GM18951 (cell line): ENCODE results near the gene ADGRB2.

Experiments
- POLR2A ChIP-seq: IDR thresholded peaks from 4 replicates; pipeline ENCODE4 v1.6.1; 2011; ENCODE audit warnings: mild to moderate bottlenecking; ENCODE audit not compliant: insufficient read length, insufficient read depth; ENCODE audit errors: extremely low read depth
- in situ Hi-C: fragments of 300-500 bp; cut with MboI; formaldehyde crosslinking; loops from one replicate; pipeline ENCODE4 v1.12.0; 2022; ENCODE audit warnings: low sequenced_read_pairs, mixed read lengths, inconsistent platforms; ENCODE audit not compliant: unreplicated experiment

The ADGRB2 gene, protein sequence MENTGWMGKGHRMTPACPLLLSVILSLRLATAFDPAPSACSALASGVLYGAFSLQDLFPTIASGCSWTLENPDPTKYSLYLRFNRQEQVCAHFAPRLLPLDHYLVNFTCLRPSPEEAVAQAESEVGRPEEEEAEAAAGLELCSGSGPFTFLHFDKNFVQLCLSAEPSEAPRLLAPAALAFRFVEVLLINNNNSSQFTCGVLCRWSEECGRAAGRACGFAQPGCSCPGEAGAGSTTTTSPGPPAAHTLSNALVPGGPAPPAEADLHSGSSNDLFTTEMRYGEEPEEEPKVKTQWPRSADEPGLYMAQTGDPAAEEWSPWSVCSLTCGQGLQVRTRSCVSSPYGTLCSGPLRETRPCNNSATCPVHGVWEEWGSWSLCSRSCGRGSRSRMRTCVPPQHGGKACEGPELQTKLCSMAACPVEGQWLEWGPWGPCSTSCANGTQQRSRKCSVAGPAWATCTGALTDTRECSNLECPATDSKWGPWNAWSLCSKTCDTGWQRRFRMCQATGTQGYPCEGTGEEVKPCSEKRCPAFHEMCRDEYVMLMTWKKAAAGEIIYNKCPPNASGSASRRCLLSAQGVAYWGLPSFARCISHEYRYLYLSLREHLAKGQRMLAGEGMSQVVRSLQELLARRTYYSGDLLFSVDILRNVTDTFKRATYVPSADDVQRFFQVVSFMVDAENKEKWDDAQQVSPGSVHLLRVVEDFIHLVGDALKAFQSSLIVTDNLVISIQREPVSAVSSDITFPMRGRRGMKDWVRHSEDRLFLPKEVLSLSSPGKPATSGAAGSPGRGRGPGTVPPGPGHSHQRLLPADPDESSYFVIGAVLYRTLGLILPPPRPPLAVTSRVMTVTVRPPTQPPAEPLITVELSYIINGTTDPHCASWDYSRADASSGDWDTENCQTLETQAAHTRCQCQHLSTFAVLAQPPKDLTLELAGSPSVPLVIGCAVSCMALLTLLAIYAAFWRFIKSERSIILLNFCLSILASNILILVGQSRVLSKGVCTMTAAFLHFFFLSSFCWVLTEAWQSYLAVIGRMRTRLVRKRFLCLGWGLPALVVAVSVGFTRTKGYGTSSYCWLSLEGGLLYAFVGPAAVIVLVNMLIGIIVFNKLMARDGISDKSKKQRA (N-terminal part only)

DNA sequence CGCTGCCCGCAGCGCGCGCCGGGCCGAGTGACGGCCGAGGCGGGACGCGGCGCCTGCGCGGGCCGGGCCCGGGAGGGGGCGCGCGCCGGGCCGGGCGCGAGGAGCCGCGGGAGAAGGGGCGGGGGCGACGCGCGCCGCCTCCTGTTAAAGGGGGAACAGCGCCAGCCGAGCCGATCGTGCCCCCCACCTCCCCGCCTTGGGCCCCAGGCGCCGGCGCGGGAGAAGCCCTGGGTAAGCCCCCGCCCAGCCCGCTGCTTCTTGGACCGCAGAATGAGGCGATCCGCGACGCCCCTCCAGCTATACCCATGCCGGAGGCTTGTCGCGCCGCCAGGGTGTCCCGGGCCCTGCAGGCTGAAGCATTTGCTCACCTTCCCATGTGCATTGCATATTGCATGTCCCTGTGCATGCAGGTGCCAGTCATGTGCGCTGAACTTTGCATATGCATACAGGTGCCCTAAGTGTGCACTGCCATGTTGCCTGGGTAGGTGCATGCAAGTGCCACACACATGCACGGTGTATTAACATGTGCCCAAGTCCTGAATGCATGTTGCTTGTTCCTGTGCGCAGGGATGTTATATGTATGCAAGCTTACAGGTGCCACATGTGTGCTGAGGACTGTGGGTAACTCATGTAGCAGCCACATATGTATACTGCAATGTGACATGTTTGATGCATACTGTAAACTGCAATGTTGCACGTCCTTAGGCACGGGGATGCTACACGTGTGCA lies at the start of gene ADGRB2:
ADGRB2 (minus strand) TSS at position 29 of the 729 bp plus-strand sequence. CDS start 7,119 bp downstream, outside the sequence.
- TF ChIP-seq POLR2A = no peak
- in situ Hi-C loops = no loop called here

DNA sequence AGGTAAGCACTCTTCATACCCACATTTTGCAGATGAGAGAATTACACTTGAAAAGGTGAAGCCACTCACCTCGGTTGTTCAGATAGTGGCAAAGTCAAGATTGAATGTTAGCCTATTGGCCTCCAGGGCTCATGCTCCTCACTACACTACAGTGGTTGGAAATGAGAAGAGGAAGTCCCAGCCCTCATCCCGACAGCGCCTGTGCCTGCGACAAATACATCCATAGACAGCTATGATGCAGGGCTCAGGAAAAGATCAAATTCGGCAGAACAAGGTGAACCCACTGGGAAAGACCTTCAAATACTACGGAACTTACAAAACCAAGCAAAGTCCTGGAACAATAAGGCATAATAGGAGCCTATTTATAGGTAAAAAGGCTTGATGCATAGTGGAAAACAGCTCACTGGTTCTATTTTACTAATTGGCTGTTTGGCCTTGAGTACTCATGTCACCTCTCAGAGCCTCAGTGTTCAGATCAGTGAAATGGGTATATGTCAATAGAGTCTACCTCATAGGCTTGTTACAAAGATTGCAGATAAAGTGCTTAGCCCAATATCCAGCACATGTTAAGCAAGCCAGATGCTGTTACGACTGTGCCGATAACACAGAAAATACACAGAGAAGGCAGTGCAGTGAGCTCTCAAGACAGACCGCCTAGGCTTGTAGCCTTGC lies 48.2 kb upstream of the ADGRB2 start:
- in situ Hi-C loops = no loop called here
- TF ChIP-seq POLR2A = no peak

DNA sequence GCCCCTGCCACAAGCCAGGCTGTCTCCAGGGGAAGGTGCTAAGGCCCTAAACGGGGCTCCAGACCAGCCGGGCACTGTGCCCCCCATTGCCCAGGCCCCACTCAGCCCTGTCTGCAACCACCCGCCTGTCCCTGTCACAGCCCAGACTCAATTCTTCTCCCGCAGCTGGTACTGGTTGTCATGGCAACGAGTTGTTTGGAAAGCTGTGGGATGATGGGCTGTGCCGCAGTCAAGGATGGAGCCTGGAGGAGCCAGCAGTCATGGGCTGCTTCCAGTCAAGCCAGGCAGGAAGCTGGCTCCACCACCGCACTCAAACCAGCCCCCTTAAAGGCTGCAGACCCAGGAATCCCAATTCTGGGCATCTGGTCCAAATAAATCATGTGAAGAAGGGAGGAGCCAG lies 47.5 kb upstream of the ADGRB2 start:
- no peak for TF ChIP-seq POLR2A
- in situ Hi-C loops = no loop called here

DNA sequence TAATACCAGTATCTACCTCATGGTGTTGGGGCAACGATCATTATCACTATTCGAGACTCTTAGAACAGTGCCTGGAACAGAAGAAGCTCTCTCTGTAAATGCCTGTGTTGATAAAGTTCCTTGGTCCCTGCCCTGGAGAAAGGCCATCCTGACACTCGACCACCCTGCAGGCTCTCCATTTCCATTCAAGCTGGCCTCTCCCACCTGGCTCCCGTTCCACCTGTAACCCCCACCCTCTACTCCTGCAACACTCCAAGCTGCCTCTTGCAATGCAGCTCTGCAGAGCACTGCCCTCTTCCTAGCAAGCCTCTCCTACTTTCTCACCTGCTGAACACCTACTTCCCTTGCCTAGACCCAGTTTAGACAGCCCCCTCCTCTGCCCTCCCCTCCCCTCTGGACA lies 45.6 kb upstream of the ADGRB2 start:
- in situ Hi-C loops = no loop called here
- no peak for TF ChIP-seq POLR2A

DNA sequence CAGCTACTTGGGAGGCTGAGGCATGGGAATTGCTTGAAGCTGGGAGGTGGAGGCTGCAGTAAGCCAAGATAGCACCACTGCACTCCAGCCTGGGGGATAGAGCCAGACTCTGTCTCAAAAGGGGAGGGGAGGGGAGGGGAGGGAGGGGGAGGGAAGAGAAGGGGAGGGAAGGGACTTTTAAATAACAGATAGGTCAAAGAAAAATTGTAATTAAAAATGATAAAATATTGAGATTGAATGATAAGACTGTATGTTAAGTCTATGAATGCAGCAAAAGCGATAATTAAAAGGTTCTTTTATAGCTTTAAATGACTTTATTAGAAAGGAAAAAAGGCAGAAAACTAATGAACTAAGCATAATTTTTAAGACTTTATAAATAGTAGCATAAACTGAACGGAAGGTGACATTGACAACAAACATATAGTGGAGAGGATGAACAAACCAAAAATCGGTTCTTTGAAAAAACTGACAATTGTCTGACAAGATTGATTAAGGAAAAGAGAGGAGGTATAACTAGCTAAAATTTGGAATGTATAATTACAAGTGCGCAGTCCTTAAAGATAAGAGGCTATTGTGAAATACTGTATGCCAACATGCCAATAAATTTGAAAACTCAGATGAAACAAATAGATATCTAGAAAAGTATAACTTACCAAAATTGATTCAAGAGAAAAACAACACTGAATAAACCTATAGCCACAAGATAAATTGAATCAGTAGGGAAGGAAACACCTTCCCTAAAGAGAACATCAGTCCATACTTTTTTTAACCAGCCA lies 43.3 kb upstream of the ADGRB2 start:
- no peak for TF ChIP-seq POLR2A
- in situ Hi-C loops = no loop called here

DNA sequence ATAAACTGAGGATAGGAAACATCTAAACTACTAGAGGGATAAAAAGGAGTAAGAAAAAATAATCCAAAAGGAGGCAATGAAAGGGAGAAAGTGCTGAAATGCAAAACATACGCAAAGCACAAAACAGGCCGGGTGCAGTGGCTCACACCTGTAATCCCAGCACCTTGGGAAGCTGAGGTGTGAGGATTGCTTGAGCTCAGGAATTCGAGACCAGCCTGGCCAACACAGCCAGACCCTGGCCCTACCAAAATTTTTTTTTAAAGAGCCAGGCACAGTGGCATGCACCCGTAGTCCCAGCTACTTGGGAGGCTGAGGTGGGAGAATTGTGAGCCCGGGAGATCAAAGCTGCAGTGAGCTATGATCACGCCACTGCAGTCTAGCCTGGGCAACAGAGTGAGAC lies 41.2 kb upstream of the ADGRB2 start:
- TF ChIP-seq POLR2A = no peak
- in situ Hi-C loops = no loop called here

DNA sequence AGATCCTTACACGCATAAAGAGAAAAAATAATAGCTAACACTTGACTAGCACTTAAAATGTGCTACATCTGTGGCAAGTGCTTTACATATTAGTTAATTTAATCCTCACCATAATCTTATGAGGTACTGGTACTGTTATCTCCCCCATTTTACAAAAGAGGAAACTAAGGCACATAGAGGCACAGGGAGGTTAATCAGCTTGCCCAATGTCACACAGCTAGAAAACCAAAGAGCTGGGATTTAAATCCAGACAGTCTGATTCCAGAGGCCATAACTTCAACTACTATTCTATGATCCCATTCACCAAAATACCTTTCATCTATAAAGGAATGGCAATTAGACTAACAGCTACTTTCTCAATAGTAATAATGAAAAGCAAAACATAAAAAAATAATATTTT lies 40.0 kb upstream of the ADGRB2 start:
- TF ChIP-seq POLR2A = no peak
- in situ Hi-C loops = no loop called here

DNA sequence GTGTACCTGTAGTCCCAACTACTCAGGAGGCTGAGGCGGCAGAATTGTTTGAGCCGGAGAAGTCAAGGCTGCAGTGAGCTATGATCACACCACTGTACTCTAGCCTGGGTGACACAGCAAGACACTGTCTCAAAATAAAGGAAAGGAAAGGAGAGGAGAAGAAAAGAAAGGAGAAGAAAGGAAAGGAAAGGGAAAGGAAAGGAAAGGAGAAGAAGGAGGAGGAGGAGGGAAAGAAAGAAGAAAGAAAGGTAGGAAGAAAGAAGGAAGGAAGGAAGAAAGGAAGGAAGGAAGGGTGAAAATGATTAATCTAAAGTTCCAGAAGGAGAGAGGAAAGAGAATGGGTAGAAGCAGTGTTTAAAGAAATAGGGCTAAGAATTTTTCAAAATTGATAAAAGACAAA lies 39.5 kb upstream of the ADGRB2 start:
- in situ Hi-C loops = no loop called here
- no peak for TF ChIP-seq POLR2A

DNA sequence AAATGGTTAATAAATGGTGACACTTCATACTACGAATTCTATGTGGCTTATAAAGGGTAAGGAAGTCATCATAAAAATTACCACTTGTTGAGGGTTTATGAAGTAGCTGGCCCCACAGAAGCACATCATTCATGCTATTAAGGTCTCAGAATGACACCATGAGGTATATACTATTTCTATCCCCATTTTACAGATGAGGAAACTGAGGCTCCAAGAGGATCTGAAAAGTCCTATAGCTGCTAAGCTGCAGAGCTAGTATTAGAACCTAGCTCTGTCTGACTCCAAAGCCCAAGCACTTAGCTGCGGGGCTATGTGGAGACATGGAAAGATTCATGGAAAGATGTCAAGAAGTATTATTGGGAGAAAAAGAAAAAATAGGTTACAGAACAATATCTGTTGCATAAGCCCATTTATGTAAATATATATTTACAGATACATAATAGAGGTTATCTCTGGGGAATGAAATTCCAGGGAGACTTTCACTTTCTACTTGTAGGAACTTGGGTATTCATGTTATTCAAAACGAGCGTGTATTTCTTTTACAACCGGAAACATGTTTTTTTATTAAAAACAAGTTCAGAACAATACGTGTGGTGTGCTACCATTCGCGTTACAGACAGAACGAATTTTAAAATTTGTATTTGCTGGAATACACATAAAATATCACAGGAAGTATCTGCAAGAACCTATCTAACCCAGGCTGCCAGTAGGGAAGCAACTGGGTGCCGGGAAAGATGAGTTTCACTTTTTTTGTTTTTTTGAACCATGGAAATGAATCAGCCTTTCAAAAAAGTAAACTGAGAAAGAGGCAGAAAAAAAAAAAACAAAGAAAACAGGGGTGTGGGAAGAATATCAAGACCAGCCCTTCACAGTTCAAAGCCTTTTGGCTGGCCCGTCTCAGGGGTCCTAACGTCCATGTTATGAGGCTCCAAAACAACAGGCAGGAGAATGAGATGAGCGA lies 38.3 kb upstream of the ADGRB2 start:
- in situ Hi-C loops = no loop called here

DNA sequence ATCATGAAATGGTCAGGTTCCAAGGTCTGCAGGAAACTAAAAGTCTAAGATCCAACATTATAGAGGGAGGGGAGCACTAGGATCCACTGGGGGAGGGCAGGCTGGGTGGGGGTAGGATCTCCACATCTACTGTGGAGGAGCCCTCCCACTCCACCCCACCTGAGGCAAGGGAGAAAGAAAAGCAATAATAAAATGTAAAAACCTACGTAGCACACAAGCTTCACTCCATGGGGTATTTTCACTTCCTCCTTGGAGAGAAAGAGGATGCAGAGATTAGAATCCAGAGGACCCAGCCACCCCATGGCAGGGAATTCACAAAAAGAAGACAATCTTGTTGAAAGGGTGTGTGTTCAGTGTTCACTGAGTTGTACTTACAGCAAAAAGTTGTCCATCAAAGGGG lies 37.3 kb upstream of the ADGRB2 start:
- in situ Hi-C loops = no loop called here

More for the DNA sequence above, 38.3 kb upstream of the ADGRB2 start:
- TF ChIP-seq POLR2A = no peak

DNA sequence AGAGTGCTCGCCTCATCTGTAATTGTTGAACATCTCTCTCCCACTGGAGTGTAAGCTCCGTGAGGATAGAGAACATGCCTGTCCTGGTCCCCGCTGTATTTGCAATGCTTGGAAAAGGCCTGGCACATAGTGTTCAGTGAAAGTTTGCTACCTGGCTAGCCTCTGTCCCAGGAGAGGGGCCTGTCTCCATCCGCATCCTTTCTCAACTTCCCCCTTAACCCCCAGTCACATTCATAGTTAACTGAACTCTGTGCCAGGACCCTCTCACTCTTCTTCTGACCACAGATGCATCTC lies 36.5 kb upstream of the ADGRB2 start:
- no peak for TF ChIP-seq POLR2A
- in situ Hi-C loops = no loop called here

More for the DNA sequence above, 37.3 kb upstream of the ADGRB2 start:
- TF ChIP-seq POLR2A = no peak
